Measurements from ENCODE around the gene RHBDL3.

Gene RHBDL3

DNA sequence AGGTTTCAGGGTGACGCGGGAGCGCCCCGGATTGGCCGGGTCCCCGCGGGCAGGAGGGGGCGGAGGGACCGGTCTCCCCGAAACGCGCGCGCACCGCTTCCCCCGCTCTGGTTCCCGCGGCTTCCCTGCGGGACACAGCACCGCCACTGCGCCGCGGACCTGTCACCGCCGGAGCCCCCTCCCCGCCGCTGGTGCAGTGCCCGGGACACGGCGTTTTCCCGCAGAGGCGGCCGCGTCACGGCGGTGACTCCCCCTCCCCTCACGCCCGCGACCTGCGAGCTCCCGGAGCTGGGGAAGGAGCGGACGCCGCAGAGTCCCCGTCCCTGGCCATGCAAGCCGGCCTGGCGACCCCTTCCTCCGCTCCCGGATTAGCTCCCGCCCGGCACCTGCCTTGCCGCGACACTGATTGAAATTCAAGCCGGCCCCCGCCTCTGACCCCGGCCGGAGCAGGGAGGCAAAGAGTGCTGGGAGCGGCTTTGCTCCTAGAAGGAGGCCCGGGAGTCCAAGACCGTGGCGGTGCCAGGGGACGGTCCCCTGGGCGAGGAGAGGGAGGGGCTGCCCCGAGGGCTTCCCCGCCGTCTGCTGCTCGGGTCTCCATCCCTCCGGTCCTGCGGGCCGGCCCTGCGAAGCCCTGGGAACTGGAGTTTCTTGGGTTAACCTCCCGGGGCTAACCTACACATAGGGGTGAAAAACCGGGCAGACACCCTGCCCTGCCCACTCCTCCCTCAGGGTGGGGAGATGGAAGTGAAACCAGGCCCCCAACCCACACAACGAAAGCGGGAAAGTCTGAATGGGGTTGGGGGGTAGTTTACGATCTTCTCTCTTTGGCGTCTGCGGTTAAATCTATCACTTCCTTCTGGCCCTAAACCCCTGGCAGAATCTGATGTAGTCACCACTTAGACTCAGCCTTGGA, 1.0 kb downstream of the RHBDL3 start:
- no peak for DNase-seq (ENCODE audit: low read depth in 1 of 2, low spot score in 1 of 2)

DNA sequence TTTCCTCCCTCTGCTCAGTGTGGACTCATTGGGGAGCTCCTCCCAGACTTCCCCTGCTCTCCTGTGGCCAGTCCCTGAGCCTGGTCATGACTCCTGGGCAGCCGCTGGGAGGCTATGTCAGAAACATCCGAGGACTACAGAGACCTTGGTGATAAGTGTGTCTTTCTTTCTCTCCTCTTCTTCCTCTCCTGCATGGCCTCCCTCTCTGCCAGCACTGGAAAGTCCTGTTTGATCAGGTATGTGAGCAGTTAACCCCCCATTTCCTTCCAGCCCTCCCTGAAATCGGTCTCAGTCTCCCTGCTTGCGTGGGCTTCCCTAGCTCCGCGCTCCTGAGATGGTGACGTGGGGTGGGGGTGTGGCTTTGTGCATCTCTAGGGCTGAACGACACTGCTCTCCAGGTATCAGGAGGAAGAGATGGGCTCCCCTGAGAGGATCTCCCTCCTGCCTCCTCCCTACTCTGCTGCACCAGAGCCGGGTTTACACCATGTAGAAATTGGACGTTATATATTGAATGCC, 2.1 kb downstream of the RHBDL3 start:
- no peak for DNase-seq (ENCODE audit: low read depth in 1 of 2, low spot score in 1 of 2)

DNA sequence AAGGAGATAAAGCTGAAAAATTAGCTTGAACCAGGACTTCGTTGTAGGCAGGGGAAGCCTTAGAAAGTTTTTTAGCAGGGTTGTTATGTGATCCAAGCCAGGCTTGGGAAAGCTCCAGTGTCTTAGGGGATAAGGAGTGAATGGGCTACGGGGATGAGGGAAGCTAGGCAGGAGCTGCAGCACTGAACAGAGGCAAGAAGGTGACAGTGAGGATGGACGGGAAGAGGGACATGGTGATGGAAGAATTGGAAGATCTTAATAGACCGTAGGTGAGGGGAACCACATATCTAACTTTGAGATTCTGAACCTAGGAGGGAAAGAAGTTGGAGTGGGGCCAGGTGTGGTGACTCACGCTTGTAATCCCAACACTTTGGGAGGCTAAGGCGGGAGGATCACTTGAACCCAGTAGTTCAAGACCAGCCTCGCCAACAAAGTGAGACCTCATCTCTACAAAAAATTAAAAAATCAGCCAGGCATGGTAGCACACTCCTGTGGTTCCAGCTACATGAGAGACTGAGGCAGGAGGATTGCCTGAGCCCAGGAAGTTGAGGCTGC, 3.2 kb downstream of the RHBDL3 start:
- DNase-seq (ENCODE audit: low read depth in 1 of 2, low spot score in 1 of 2): no peak

DNA sequence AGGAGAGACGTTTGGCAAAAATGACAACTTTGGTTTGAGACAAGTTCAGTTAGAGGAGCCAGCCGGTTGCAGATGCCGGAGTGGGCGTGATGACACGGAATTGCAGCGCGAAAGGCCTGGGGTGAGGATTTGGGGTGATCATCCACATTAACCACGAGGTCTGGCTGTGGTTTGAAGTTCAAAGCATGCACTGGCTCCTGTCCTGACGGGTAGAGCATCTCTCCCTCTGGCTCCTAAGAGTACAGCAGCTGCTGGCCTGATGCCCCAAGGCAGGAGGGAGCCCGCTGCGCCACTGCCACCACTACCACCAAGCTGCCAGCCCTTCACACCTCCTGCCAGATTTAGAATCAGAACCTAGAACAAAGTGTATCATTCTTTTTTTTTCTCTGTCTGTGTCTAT, 3.7 kb downstream of the RHBDL3 start:
- no peak for DNase-seq (ENCODE audit: low read depth in 1 of 2, low spot score in 1 of 2)

DNA sequence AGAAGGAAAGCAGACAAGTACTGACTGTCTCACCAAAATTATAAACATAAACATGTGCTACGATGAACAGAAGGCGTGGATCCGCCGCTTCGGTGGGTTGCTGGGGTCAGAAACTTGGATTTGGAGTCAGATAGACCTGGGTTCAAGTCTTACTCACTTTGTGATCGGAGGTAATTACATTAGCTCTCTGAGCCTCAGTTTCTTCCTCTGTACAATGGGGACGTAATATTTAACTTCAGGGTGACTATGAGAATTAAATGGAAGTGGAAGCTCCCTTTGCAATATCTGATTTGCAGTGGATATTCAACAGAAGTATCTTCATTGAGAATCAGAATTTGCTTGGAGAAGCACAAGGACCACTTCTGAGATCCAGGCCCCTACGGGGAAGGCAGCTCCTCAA, 6.2 kb downstream of the RHBDL3 start:
- DNase-seq (ENCODE audit: low read depth in 1 of 2, low spot score in 1 of 2): no peak

DNA sequence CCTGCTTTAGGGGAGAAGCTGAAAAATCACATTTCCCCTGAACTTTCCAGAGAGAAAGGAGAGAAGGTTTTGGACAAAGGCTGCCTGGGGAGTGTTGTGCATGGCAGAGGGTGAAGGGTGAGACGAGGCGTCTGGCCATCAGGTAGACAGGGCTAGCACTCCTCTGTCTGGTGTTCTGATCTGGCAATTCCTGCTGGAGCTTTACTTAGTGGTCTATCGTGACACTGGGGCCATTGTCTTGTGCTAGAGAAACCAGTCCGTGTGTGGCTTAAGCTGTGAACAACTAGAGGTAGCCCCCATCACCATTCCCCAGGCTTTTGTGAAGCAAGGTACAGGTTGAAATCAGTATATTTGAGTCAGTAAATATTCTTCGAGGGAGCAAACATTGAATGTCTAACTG, 8.5 kb downstream of the RHBDL3 start:
- no peak for DNase-seq (ENCODE audit: low read depth in 1 of 2, low spot score in 1 of 2)

DNA sequence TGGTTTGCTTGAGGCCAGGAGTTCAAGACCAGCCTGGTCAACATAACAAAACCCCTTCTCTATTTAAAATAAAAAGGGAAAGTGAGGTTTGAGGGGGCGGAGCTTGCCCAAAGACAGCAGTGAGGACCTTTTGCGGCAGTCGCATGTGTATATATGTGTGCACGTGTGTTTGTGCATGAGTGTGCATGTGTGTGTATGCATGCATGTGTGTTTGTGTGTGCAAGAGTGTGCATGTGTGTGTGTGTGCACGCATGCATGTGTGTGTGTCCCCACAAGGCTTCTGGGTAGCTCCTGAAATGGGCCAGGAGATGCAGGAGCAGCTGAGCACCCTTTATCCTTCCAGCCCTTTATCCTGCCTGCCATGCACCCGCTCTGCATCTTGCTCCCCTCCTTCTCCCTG, 9.0 kb downstream of the RHBDL3 start:
- DNase-seq (ENCODE audit: low read depth in 1 of 2, low spot score in 1 of 2): no peak

DNA sequence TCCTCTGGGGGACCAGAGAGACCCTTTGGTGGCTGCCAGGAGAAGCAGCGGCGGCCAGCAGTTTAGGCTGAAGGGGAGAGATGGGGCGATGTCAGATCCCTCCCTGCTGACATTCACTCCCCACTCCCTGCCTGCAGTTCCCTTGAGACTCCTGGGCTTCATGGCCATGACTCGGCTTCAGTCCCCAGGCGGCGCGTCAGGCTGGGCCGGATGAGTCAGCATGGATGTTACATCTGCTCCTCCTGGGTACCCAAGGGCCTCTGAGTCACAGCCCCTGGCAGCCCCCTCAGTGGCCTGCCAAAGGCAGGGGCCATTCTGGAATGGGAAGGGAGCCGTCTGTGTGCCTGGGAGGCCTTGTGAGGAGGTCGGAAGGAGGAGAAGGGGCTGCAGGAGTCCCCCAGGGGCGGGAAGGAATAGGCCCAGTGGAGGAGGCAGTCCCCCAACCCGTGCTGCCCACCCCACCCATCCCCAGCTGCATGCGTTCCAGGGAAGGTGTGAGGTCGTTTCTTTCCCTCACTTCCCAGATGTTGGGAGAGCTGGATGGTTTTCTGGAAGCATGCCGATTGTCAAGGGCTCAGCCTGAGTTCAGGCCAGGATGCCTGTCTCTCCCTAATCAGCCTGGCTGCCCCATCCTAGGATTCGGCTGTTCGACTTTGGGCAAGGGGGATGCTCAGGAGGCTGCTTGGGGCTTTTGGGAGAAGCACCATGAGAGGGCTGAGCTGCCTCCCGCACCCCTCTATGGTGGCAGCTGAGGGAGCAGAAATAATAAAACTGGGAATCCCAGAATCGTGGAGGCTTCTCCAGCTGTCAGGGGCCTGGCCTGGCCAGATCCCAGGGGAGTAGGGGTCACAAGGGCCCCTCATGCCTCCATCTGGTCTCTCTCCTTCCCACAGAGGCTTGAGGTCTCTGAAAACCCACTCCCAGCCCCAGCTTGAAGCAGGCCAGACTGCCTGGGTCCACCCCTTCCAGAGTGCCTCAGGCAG, 9.7 kb downstream of the RHBDL3 start:
- DNase-seq (ENCODE audit: low read depth in 1 of 2, low spot score in 1 of 2): no peak

DNA sequence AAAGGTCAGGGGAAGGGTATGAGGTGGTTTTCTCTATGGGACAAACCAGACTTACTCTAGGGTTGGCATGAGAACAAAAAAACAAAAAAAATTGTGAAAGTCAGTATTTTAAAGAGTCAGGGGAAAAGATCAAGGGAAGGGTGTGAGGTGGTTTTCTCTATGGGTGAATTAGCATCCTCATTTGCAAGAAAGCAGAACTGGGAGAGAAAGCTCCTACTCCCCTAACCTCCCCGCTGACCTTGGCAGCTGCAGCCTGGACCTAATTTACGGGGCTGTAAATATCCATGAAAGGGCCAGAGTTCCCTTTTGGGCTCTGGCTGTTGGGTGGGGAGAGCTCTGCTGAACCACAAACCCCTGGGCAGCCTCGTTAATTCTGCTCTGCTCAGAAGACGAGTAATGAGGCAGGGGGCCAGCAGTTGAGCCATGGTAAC, 10.6 kb downstream of the RHBDL3 start:
- no peak for DNase-seq (ENCODE audit: low read depth in 1 of 2, low spot score in 1 of 2)

DNA sequence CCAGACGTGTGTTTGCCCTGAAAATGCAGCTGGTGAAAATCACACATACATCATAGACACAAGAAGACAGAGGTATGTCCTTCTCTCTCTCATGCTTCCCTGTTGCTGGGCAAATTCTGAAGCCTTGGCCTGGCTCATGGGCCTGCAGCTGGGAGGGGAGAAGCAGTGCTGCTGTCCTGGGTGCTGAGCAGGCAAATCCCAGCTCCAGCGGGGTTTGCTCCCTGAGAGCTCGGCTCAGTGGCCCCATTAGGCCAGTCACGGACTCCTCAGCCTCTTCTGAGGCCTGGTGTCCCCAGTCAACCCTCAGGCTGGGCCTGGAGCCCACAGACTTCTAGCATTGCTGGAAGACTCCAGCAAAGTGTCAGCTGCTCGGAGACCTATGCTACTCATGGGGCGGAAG, 11.7 kb downstream of the RHBDL3 start:
- DNase-seq (ENCODE audit: low read depth in 1 of 2, low spot score in 1 of 2): no peak

DNA sequence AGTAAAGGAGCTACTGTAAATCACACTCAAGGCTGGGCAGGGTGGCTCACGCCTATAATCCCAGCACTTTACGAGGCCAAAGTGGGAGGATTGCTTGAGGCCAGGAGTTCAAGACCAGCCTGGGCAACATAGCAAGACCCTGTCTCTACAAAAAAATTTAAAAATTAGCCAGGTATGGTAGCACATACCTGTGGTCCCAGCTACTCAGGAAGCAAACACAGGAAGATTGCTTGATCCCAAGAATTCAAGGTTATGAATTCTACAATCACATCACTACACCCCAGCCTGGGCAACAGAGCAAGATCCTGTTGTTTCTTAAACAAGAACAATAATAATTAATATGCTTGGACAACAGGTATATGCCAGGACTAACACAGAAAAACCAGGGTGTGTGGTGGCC, 13.2 kb downstream of the RHBDL3 start:
- no peak for DNase-seq (ENCODE audit: low read depth in 1 of 2, low spot score in 1 of 2)

DNA sequence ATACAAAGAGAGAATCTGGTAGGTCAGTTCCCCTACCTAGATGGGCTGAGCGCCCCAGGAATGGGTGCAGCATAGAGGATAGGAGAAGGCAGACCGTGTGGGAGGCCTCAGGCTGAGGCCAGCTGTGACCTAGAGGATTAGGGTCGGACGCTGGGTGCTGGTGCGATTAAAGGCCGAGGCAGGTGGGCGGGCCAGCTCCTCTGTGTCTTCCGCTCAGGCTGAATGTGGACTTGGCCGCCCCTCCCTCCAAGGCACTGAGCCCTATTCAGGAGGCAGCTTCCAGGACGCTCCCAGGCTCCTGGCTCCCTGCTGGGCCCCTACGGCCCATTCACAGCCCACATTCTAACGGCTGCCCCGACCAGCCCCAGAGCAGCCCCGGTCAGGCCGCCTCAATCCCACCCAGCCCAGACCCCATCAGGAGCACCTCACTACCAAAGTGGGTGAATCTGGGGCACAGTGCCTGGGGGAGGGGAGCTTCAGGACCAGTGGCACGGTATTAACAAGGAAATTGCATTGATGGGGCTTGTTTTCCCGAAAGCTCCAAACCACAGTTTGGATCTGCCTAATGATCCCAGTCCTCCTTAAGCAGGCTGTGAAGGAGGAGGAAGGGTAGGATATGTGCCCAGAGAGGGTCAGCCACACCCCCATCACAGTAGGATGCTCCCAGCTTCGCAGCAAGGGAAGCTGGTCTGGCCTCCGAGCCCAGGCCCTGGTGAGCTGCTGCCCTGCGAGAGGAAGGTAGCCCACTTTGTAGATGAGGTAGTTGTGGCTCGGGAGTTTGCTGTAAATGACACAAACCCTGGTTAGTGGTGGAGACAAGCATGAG, 14.5 kb downstream of the RHBDL3 start:
- DNase-seq (ENCODE audit: low read depth in 1 of 2, low spot score in 1 of 2): no peak

DNA sequence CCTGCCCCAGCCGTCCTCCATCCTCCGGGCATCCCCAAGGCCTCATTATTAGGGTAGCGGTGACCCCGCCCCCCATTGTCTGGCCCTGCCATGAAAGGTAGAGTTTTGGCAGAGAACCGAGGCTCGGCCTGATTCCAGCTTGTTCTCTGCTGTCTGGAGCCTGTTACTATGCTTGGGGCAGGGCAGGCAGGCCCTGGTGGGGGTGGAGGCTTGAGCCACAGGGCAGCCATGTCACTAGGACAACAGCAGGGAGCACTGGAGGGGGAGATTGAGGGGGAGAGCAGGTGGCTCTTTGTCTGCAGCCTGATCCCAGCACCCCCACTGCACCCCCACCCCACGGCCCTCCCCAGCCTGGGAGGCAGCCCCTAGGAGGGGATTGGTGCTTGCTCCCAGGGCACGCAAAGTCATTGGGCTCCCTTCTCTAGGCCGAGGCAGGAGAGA, 15.4 kb downstream of the RHBDL3 start:
- no peak for DNase-seq (ENCODE audit: low read depth in 1 of 2, low spot score in 1 of 2)

DNA sequence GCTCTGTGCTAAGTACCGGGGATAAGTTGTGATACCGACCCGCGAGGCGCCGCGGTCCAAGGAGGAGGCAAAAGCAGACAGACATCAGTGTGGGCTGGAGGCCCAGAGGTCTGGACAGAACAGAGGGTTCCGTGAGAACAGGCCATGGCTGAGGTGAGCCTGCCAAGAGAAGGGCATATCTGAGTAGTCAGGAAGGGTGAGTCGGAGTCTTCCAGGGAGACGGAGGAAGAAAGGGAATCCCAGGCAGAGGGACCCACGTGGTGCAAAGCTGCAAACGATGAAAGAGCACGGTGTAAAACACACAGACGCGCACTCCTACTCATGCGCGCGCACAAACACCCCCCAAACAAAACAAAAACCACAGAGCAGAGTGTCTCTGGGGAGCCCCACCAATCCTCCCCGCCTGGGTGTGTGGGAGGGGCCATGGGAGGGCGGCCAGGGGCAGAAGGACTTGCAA, 18.1 kb downstream of the RHBDL3 start:
- DNase-seq (ENCODE audit: low read depth in 1 of 2, low spot score in 1 of 2): no peak

DNA sequence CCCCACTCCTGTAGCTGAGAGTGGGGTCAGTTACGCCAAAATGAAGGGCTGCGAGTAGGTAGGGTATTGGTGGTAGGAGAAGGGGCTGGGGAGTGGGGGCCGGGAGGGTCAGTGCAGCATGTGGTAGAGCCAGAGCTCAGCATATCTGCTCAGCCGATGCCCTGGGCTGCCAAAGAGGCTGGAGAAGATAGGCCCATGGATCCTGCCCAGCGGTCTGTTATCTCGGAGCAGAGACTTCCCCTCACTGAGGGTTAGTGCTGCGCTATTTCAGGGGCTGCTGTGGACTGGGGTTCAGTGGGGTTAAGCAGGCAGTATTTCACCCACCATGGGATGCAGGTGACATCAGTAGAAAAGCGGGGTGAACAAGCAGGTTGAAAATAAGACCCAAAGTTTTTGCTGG, 19.7 kb downstream of the RHBDL3 start:
- no peak for DNase-seq (ENCODE audit: low read depth in 1 of 2, low spot score in 1 of 2)

DNA sequence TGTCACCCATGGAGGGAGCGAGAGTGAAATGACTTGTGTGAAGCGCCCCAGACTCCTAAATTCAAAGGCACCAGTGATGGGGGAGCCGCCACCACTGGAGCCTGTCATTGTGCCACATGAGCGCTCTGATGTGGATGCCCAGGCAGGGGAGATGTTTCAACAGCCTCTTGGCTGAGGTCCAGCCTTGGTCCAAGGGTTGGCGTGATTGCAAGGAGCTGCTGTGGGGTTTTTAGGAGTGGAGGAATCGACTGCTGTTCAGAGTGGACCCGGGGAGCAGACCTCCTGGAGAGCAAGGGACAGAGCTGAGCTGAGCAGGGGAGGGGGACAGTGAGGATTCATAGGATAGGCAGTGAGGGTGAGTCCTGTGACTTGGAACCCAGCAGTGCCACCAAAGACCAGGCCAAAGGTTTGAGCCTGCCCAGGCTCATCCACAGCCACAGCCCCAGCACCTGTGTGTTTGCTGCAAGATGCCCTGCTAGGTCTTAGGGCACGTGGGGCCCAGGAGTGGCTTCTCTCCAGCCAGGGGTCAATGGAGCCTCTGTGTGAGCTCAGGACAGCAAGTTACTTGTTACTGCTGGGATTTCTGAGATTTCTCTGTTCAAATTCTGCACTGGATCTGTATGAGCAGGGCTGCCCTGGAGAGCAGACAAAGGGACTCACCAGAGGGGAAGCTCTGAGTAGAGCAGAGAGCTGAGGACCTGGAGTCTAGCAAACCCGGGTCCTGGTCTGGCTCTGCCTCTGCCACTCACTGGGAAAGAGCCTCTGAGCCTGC, 20.3 kb downstream of the RHBDL3 start:
- DNase-seq (ENCODE audit: low read depth in 1 of 2, low spot score in 1 of 2): no peak

DNA sequence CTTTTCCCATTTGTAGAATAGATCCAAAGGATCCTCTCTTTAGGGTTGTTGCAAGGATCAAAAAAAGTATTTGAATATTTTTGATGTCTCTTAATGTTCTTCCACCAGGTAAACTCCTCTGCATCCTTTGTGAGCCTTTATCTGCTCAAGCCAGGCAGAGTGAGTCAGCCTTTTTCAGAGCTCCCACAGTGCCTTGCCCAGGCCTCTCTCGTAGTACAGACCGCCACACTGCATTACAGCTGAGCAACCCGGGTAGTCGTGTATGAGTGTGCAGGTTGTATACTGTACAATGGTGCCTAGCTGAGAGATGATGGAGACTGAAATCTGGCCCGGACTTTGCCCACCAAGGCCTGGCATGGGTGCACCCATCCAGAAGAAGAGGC, 20.9 kb downstream of the RHBDL3 start:
- no peak for DNase-seq (ENCODE audit: low read depth in 1 of 2, low spot score in 1 of 2)

DNA sequence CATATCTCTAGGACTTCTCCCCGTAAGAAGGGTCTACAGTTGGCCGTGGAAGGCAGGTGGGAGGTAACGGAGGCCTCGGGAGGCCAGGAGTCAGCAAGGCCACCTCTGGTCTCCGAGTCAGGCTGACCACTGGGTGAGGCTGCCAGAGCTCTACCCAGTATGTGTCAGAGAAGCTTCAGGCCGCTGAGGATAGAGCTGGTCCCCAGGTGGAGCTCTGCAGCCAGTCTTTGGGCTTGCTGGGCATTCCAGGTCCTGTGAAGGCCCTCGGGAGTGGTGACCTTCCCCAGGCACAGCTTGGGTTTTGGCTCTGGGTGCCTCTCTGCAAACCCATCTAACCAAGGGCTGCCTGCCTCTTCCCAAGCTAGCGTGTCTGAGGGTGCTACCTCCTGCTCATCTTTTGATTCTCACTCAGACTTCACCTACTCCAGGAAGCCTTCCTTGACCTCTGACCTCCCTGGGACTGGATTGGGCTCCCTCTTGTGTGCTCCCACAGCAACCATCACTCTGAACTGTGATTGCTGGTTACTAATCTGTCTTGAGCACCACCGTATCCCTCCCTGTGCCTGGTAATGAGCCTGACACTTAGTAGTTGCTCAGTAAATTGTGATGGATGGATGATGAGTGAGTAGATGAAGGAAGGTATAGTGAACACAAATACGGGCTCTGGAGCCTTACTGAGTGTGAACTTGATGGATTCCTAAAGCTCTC, 22.3 kb downstream of the RHBDL3 start:
- DNase-seq (ENCODE audit: low read depth in 1 of 2, low spot score in 1 of 2): no peak

DNA sequence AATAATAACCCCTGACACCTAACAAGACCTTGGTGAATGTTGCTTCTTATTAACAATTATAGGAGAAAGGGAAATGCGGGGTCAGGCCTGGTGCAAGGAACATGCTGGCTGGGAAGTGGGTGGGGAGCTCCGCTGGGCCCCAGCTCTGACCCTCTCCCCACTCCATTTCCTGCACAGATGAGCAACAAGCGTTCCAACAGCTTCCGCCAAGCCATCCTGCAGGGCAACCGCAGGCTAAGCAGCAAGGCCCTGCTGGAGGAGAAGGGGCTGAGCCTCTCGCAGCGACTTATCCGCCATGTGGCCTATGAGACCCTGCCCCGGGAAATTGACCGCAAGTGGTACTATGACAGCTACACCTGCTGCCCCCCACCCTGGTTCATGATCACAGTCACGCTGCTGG, 23.0 kb downstream of the RHBDL3 start:
- DNase-seq (ENCODE audit: low read depth in 1 of 2, low spot score in 1 of 2): no peak
